Kidney epithelial cell (primary cell): Measurements from ENCODE around the gene ADRB1. TPM values are rescaled to one million over a fixed set of nuclear protein-coding genes. Genes with fewer than 3 reads are reported as not detected.

Source experiments
- DNase-seq: peaks from one replicate; pipeline ENCODE4 v3.0.0-alpha.2; 2010; ENCODE audit warnings: low read depth
- H3K27me3 ChIP-seq: 2 replicates; pipeline ENCODE4 v1.6.0; 2011; ENCODE audit warnings: low read length; ENCODE audit not compliant: control insufficient read depth, insufficient read depth
- H3K36me3 ChIP-seq: 2 replicates; pipeline ENCODE4 v1.5.1; 2011; ENCODE audit warnings: low read length; ENCODE audit not compliant: control insufficient read depth, insufficient read depth
- H3K4me3 ChIP-seq: 2 replicates; pipeline ENCODE4 v1.5.1; 2011; ENCODE audit warnings: low read depth, mild to moderate bottlenecking, control low read depth, low read length
- CTCF ChIP-seq: IDR thresholded peaks from 2 replicates; pipeline ENCODE4 v1.5.1; 2011; ENCODE audit warnings: mild to moderate bottlenecking, moderate library complexity, low read length, control low read depth, inconsistent platforms; ENCODE audit not compliant: insufficient read depth, poor library complexity, severe bottlenecking
- total RNA-seq: library from RNA; depleted of rRNA; stranded (reverse); fragments of >200 nt; gene quantifications from 2 replicates; pipeline ENCODE4 v1.2.3, GENCODE V29; 2015

Gene ADRB1
- total RNA-seq, 1 donor from 2014 or later: 0.04 TPM

- TF ChIP-seq CTCF: no peak
- no peak for DNase-seq
- H3K36me3 ChIP-seq: no peaks in the 10 kb centered on the region
- H3K27me3 ChIP-seq: no peaks in the 10 kb centered on the region
- H3K4me3 ChIP-seq: no peak overlapping the region
Observed at GRCh38 chr10:114077347-114077746, 33.7 kb downstream of the ADRB1 start.

GRCh38 chr10:114077815-114078219 is 34.2 kb downstream of the ADRB1 start:
- no peak for TF ChIP-seq CTCF
- DNase-seq: no peak
- Histone ChIP-seq H3K4me3 (no peak overlapping the region), H3K36me3 (no peaks in the 10 kb centered on the region), H3K27me3 (no peaks in the 10 kb centered on the region)

- no peak overlapping the region for H3K4me3 ChIP-seq
- H3K36me3 ChIP-seq: no peaks in the 10 kb centered on the region
- no peak for TF ChIP-seq CTCF
- no peaks in the 10 kb centered on the region for H3K27me3 ChIP-seq
- DNase-seq: no peak
Observed at GRCh38 chr10:114078346-114078745, 34.7 kb downstream of the ADRB1 start.

- no peaks in the 10 kb centered on the region for H3K27me3 ChIP-seq
- no peaks in the 10 kb centered on the region for H3K36me3 ChIP-seq
- no peak for DNase-seq
- no peak for TF ChIP-seq CTCF
- no peak overlapping the region for H3K4me3 ChIP-seq
Observed at GRCh38 chr10:114079421-114079820, 35.8 kb downstream of the ADRB1 start.

GRCh38 chr10:114081911-114082583 is 38.4 kb downstream of the ADRB1 start:
- no peak for TF ChIP-seq CTCF
- no peak overlapping the region for H3K4me3 ChIP-seq
- H3K36me3 ChIP-seq: no peaks in the 10 kb centered on the region
- no peaks in the 10 kb centered on the region for H3K27me3 ChIP-seq
- DNase-seq: no peak

- no peaks in the 10 kb centered on the region for H3K36me3 ChIP-seq
- H3K4me3 ChIP-seq: no peak overlapping the region
- TF ChIP-seq CTCF: no peak
- H3K27me3 ChIP-seq: no peaks in the 10 kb centered on the region
- DNase-seq: no peak
Observed at GRCh38 chr10:114083040-114083439, 39.4 kb downstream of the ADRB1 start.
